HG03521 (cell line): Measurements from ENCODE around the gene GUCA1A.
"Not testable (repeated sequence)": the region's sequence is repeated elsewhere in the genome, so short reads cannot be mapped to it uniquely, and the experiment has no call there.

Source experiments
- ATAC-seq: cut with Tn5 transposase; IDR thresholded peaks from one replicate; pipeline ENCODE4 v1.9.1; 2021; ENCODE audit warnings: mild to moderate bottlenecking, moderate library complexity; ENCODE audit not compliant: unreplicated experiment

Gene GUCA1A

GRCh38 chr6:42202131-42202915 is 29.2 kb downstream of the GUCA1A start:
- ATAC-seq: not testable (repeated sequence)

- ATAC-seq: no peak
These were observed 30.0 kb downstream of the GUCA1A start for GRCh38 chr6:42203183-42203582.

- ATAC-seq: no peak
These were observed 31.7 kb downstream of the GUCA1A start for GRCh38 chr6:42204768-42205282.

- not testable (repeated sequence) for ATAC-seq
These were observed 34.4 kb downstream of the GUCA1A start for GRCh38 chr6:42207559-42207958.

GRCh38 chr6:42210551-42210950 is 37.4 kb downstream of the GUCA1A start:
- no peak for ATAC-seq

GRCh38 chr6:42211726-42212125 is 38.6 kb downstream of the GUCA1A start:
- ATAC-seq: no peak

- no peak for ATAC-seq
These were observed 39.3 kb downstream of the GUCA1A start for GRCh38 chr6:42212442-42212841.

GRCh38 chr6:42216495-42216894 is 43.3 kb downstream of the GUCA1A start:
- ATAC-seq: not testable (repeated sequence)

GRCh38 chr6:42217157-42217518 is 44.0 kb downstream of the GUCA1A start:
- no peak for ATAC-seq

GRCh38 chr6:42217519-42218367 is 44.6 kb downstream of the GUCA1A start, which contains the start of gene MRPS10:
Gene MRPS10, minus strand, starts transcription at chr6:42217861. Its CDS starts 12 bp downstream, at chr6:42217849.
- peak; percentile 96 for ATAC-seq

- no peak for ATAC-seq
These were observed 47.6 kb downstream of the GUCA1A start for GRCh38 chr6:42220807-42221206.

- ATAC-seq: no peak
These were observed 48.4 kb downstream of the GUCA1A start for GRCh38 chr6:42221546-42221945.

- ATAC-seq: no peak
These were observed 49.3 kb downstream of the GUCA1A start for GRCh38 chr6:42222448-42222847.

GRCh38 chr6:42224222-42225028 is 51.3 kb downstream of the GUCA1A start:
- peak; percentile 80 for ATAC-seq

- ATAC-seq: no peak
These were observed 51.8 kb downstream of the GUCA1A start for GRCh38 chr6:42225029-42225339.

- no peak for ATAC-seq
These were observed 52.3 kb downstream of the GUCA1A start for GRCh38 chr6:42225419-42225818.

GRCh38 chr6:42226161-42226611 is 53.0 kb downstream of the GUCA1A start:
- no peak for ATAC-seq

GRCh38 chr6:42226645-42227143 is 53.5 kb downstream of the GUCA1A start:
- no peak for ATAC-seq

- ATAC-seq: no peak
These were observed 54.1 kb downstream of the GUCA1A start for GRCh38 chr6:42227173-42227850.

- no peak for ATAC-seq
These were observed 55.1 kb downstream of the GUCA1A start for GRCh38 chr6:42228305-42228704.
